ENCODE measurements around the gene PLEKHM3. TPM values are rescaled to one million over a fixed set of nuclear protein-coding genes. Genes with fewer than 3 reads are reported as not detected.

The PLEKHM3 gene
- total and polyA plus RNA-seq, 2 of the 13 experiments (the other 11 are each of a cell fraction or from before 2014, with no cell fraction given): 4.5 to 4.7 TPM

- TF ChIP-seq GRHL1 (CRISPR knock-in tag; conservative IDR thresholded peaks at IDR 0.05) (no peak), GABPA (IDR thresholded peaks at IDR 0.05; ENCODE audit: low read depth, low read length) (no peak), GABPA (CRISPR knock-in tag; IDR thresholded peaks at IDR 0.05; ENCODE audit: low read depth) (no peak), RERE (CRISPR knock-in tag; IDR thresholded peaks at IDR 0.05; ENCODE audit: low read depth) (no peak), HMGXB4 (CRISPR knock-in tag; IDR thresholded peaks at IDR 0.05; ENCODE audit: borderline replicate concordance in 1 of 2, low read depth in 1 of 2) (no peak), LCORL (IDR thresholded peaks at IDR 0.05) (no peak), LCORL (CRISPR knock-in tag; IDR thresholded peaks at IDR 0.05) (no peak), HNRNPK (IDR thresholded peaks at IDR 0.05; ENCODE audit: low read depth, low read length, poor library complexity, severe bottlenecking) (no peak), ZNF292 (CRISPR knock-in tag; IDR thresholded peaks at IDR 0.05; ENCODE audit: borderline replicate concordance, low read depth) (peak; percentile 79; the same call in 1 of the 2 replicates), E2F1 (CRISPR knock-in tag; IDR thresholded peaks at IDR 0.05) (no peak), KLF12 (CRISPR knock-in tag; IDR thresholded peaks at IDR 0.05; ENCODE audit: borderline replicate concordance) (no peak), MAZ (IDR thresholded peaks at IDR 0.05; ENCODE audit: borderline replicate concordance, low read depth, low read length) (no peak), MAZ (CRISPR knock-in tag; IDR thresholded peaks at IDR 0.05; ENCODE audit: low read depth) (no peak), ATRX (CRISPR knock-in tag; IDR thresholded peaks at IDR 0.05; ENCODE audit: borderline replicate concordance) (no peak), ZNF264 (CRISPR knock-in tag; IDR thresholded peaks at IDR 0.05) (0 out of 2 replicates have a peak, but pooled peaks have one; percentile 72), FOXO4 (CRISPR knock-in tag; conservative IDR thresholded peaks at IDR 0.05) (no peak)
These were observed 194.4 kb downstream of the PLEKHM3 start (continued) for GRCh38 chr2:207830778-207831438.

Measured in HepG2 (cell line).